ENCODE data around the gene CAMKV. TPM values are rescaled to one million over a fixed set of nuclear protein-coding genes. Genes with fewer than 3 reads are reported as not detected.
"Not testable (repeated sequence)": the region's sequence is repeated elsewhere in the genome, so short reads cannot be mapped to it uniquely, and the experiment has no call there.

CAMKV gene
- total and polyA plus RNA-seq, 2 of the 8 experiments (the other 6 are each of a cell fraction or from before 2014, with no cell fraction given): 56.3 to 66.4 TPM

GRCh38 chr3:49826016-49826415 lies 43.7 kb downstream of the CAMKV start (continued):
- TF ChIP-seq ZNF274 (IDR thresholded peaks at IDR 0.05; ENCODE audit: borderline replicate concordance, extremely low read depth, low read length) (no peak), SP1 (IDR thresholded peaks at IDR 0.05; ENCODE audit: low read depth, low read length) (no peak), CTBP2 (IDR thresholded peaks at IDR 0.05; ENCODE audit: borderline replicate concordance, insufficient read depth, insufficient read length, low read length) (no peak), GTF2F1 (IDR thresholded peaks at IDR 0.05; ENCODE audit: borderline replicate concordance, low read depth, low read length) (no peak), NRF1 (IDR thresholded peaks at IDR 0.05; ENCODE audit: low read depth, low read length) (no peak), HDAC6 (IDR thresholded peaks at IDR 0.05; ENCODE audit: low read depth, low read length) (no peak), BRCA1 (IDR thresholded peaks at IDR 0.05; ENCODE audit: low read depth, low read length) (no peak), CBX8 (IDR thresholded peaks at IDR 0.05; ENCODE audit: borderline replicate concordance, low read depth, low read length) (no peak)
- TF ChIP-seq, protein P1, sequence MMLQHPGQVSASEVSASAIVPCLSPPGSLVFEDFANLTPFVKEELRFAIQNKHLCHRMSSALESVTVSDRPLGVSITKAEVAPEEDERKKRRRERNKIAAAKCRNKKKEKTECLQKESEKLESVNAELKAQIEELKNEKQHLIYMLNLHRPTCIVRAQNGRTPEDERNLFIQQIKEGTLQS (IDR thresholded peaks at IDR 0.05; ENCODE audit: insufficient read depth, low read depth, low read length): no peak

DNA sequence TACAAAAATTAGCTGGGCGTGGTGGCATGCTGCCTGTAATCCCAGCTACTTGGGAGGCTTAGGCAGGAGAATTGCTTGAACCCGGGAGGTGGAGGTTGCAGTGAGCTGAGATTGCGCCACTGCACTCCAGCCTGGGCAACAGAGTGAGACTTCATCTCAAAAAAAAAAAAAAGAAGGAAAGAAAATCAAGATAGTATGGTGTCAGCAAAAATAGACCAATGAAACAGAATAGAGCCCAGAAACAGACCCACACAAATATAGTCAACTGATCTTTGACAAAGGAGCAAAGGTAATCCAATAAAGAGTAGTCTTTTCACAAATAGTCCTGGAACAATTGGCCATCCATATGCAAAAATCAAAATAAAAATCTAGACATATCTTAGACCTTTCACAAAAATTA lies 46.6 kb downstream of the CAMKV start:
- H4K5ac ChIP-seq (ENCODE audit: insufficient read length, low read depth, low read length); H3K9ac ChIP-seq (replicated peaks in 1 of 4; ENCODE audit: extremely low read depth in 1 of 4, low read depth in 3 of 4, low read length in 3 of 4); H3K27ac ChIP-seq (ENCODE audit: low read depth, low read length); H3K56ac ChIP-seq (replicated peaks; ENCODE audit: insufficient read length, low read depth, low read length); DNase-seq (ENCODE audit: low read depth in 1 of 2, low spot score in 2 of 2); FAIRE-seq; H4K91ac ChIP-seq (replicated peaks; ENCODE audit: insufficient read length, low read length); H3K27me3 ChIP-seq (replicated peaks in 1 of 4; ENCODE audit: control insufficient read depth in 3 of 4, extremely low read depth in 1 of 4, insufficient read depth in 3 of 4, low read length in 3 of 4); H2AK5ac ChIP-seq (ENCODE audit: low read depth, low read length); H3K14ac ChIP-seq (ENCODE audit: insufficient read length); H2BK20ac ChIP-seq (ENCODE audit: low read length); H2BK15ac ChIP-seq (ENCODE audit: low read length); H3K9me3 ChIP-seq (ENCODE audit: insufficient read depth in 2 of 2, low read depth in 1 of 2, low read length in 1 of 2); H2BK12ac ChIP-seq (ENCODE audit: low read depth, low read length); H3K18ac ChIP-seq (ENCODE audit: extremely low read depth, low read length); H3K4me1 ChIP-seq (replicated peaks in 1 of 4; ENCODE audit: control insufficient read depth in 3 of 4, insufficient read depth in 4 of 4, low read length in 3 of 4); H3K79me1 ChIP-seq (ENCODE audit: low read depth, low read length); H3K4me3 ChIP-seq (ENCODE audit: extremely low read depth in 1 of 4, insufficient read depth in 2 of 4, low read depth in 3 of 4, low read length in 4 of 4); H4K8ac ChIP-seq (ENCODE audit: extremely low read depth, insufficient read depth, low read length); H2BK120ac ChIP-seq (replicated peaks; ENCODE audit: low read depth, low read length); H3K79me2 ChIP-seq (ENCODE audit: control insufficient read depth in 1 of 2, insufficient read depth in 2 of 2, low read length in 2 of 2); H3K23me2 ChIP-seq (ENCODE audit: low read depth, low read length); H3K36me3 ChIP-seq (ENCODE audit: control insufficient read depth in 2 of 4, insufficient read depth in 4 of 4, low read length in 3 of 4); H2AFZ ChIP-seq (ENCODE audit: low read length); H3K4me2 ChIP-seq (ENCODE audit: insufficient read depth in 1 of 2, low read depth in 2 of 2, low read length in 2 of 2); H4K20me1 ChIP-seq (replicated peaks in 1 of 2; ENCODE audit: control insufficient read depth in 1 of 2, insufficient read depth in 2 of 2, low read length in 2 of 2); H3K4ac ChIP-seq (replicated peaks; ENCODE audit: insufficient read length, low read depth, low read length); H3K23ac ChIP-seq (ENCODE audit: insufficient read length); H2BK5ac ChIP-seq (ENCODE audit: low read depth, low read length): not testable (repeated sequence)
- CTCF ChIA-PET (ENCODE audit: partially characterized antibody): interaction anchor here (0.8 to 1.2 kb wide), 5 partner anchors 14 to 56 kb away, joined by 3 to 5 read pairs (median 3); no protein-coding TSS in a partner anchor
- 80% methylated on average over 1 of the region's 3 CpGs; no CpG with 5 or more reads in 1 of the 2 experiments for WGBS, 2 experiments (ENCODE audit: extremely low coverage in 1 of 2, insufficient coverage in 1 of 2, insufficient read length in 1 of 2, insufficient replicate concordance in 2 of 2, low coverage in 1 of 2, low lambda C conversion rate in 2 of 2, missing lambda C conversion rate in 1 of 2)
- POLR2A ChIA-PET (ENCODE audit: partially characterized antibody): interaction anchor here (1.0 to 1.4 kb wide), 3 partner anchors 18 to 45 kb away, joined by 4 to 5 read pairs (median 4); no protein-coding TSS in a partner anchor
